H1 (cell line): ENCODE data around the gene WLS. TPM values are rescaled to one million over a fixed set of nuclear protein-coding genes. Genes with fewer than 3 reads are reported as not detected.

ENCODE experiments used
- CTCF ChIA-PET: fragments of 300-600 bp; sonication (Branson Sonifier 250); formaldehyde crosslinking; loops from one replicate; lab custom pipeline; 2021; ENCODE audit not compliant: partially characterized antibody; lab: Charles Lee
- POLR2A ChIA-PET: fragments of 300-600 bp; sonication (Branson Sonifier 250); formaldehyde crosslinking; loops from one replicate; lab custom pipeline; 2021; ENCODE audit warnings: inconsistent platforms; ENCODE audit not compliant: partially characterized antibody; lab: Charles Lee
- DNase-seq, 2 experiments: peaks; one replicate each; pipeline versions ENCODE4 v3.0.0 to v3.0.0-alpha.2; 2010 to 2022; ENCODE audit warnings: low spot score in 2 of 2, low read depth in 1 of 2, mixed read lengths in 1 of 2
- FAIRE-seq: peaks from 2 replicates; lab custom pipeline; 2011; peaks lifted over from hg19 to GRCh38; lab: Jason Lieb, UNC
- H2AFZ ChIP-seq: 2 replicates; pipeline ENCODE4 v1.8.1; 2012; ENCODE audit warnings: low read length, inconsistent platforms
- H2AK5ac ChIP-seq: 2 replicates; pipeline ENCODE4 v1.6.1; 2013; ENCODE audit warnings: low read depth, low read length
- H2BK120ac ChIP-seq: replicated peaks from 2 replicates; pipeline ENCODE3; 2013; ENCODE audit warnings: low read depth, low read length, inconsistent platforms
- H2BK12ac ChIP-seq: 2 replicates; pipeline ENCODE4 v1.6.1; 2013; ENCODE audit warnings: low read depth, low read length
- H2BK15ac ChIP-seq: 2 replicates; pipeline ENCODE4 v1.6.1; 2013; ENCODE audit warnings: low read length
- H2BK20ac ChIP-seq: 2 replicates; pipeline ENCODE4 v1.6.1; 2013; ENCODE audit warnings: low read length
- H2BK5ac ChIP-seq: 2 replicates; pipeline ENCODE4 v1.6.1; 2013; ENCODE audit warnings: low read depth, low read length
- H3K14ac ChIP-seq: 2 replicates; pipeline ENCODE4 v1.6.1; 2013; ENCODE audit warnings: inconsistent platforms; ENCODE audit not compliant: insufficient read length
- H3K18ac ChIP-seq: 2 replicates; pipeline ENCODE4 v1.6.1; 2013; ENCODE audit warnings: low read length; ENCODE audit errors: extremely low read depth
- H3K23ac ChIP-seq: 2 replicates; pipeline ENCODE4 v1.6.1; 2013; ENCODE audit warnings: inconsistent platforms; ENCODE audit not compliant: insufficient read length
- H3K23me2 ChIP-seq: 2 replicates; pipeline ENCODE4 v1.6.1; 2013; ENCODE audit warnings: low read depth, low read length
- H3K27ac ChIP-seq: 2 replicates; pipeline ENCODE4 v1.6.1; 2011; ENCODE audit warnings: low read depth, low read length, inconsistent platforms
- H3K27me3 ChIP-seq, 4 experiments: replicated peaks in 1 of 4; 1 replicate in 1 of 4; 2 replicates in 3 of 4; pipeline versions ENCODE4 v1.6.1 to v1.8.1; 2011 to 2013; ENCODE audit warnings: low read length in 3 of 4, mild to moderate bottlenecking in 3 of 4, inconsistent platforms in 2 of 4, mixed read lengths in 2 of 4, moderate library complexity in 1 of 4; ENCODE audit not compliant: control insufficient read depth in 3 of 4, insufficient read depth in 3 of 4; ENCODE audit errors: extremely low read depth in 1 of 4
- H3K36me3 ChIP-seq, 4 experiments: 2 replicates each; pipeline versions ENCODE4 v1.6.1 to v1.8.1; 2011 to 2013; ENCODE audit warnings: mild to moderate bottlenecking in 4 of 4, low read length in 3 of 4, moderate library complexity in 2 of 4, control low read depth in 1 of 4, inconsistent platforms in 1 of 4; ENCODE audit not compliant: insufficient read depth in 4 of 4, control insufficient read depth in 2 of 4
- H3K4ac ChIP-seq: replicated peaks from 2 replicates; pipeline ENCODE3; 2013; ENCODE audit warnings: low read length, low read depth, mixed read lengths, inconsistent platforms; ENCODE audit not compliant: insufficient read length
- H3K4me1 ChIP-seq, 4 experiments: replicated peaks in 1 of 4; 1 replicate in 1 of 4; 2 replicates in 3 of 4; pipeline versions ENCODE4 v1.6.1 to v1.8.1; 2011 to 2013; ENCODE audit warnings: low read length in 3 of 4, inconsistent platforms in 2 of 4, mixed read lengths in 1 of 4; ENCODE audit not compliant: insufficient read depth in 4 of 4, control insufficient read depth in 3 of 4
- H3K4me2 ChIP-seq, 2 experiments: 2 replicates each; pipeline versions ENCODE4 v1.6.1 to v1.8.1; 2011 to 2013; ENCODE audit warnings: low read depth in 2 of 2, low read length in 2 of 2, control low read depth in 1 of 2, inconsistent platforms in 1 of 2, mild to moderate bottlenecking in 1 of 2; ENCODE audit not compliant: insufficient read depth in 1 of 2
- H3K4me3 ChIP-seq, 4 experiments: fragments of 200-600, 300-600 bp in 1 of 4; sonication (generic), shearing (Covaris generic), sonication (Bioruptor Twin) in 1 of 4; 2 replicates each; pipeline versions ENCODE4 v1.5.1 to v1.8.1; 2011 to 2016; ENCODE audit warnings: low read length in 4 of 4, low read depth in 3 of 4, control low read depth in 2 of 4, inconsistent platforms in 2 of 4, mild to moderate bottlenecking in 2 of 4, mixed read lengths in 1 of 4, moderate library complexity in 1 of 4; ENCODE audit not compliant: insufficient read depth in 2 of 4; ENCODE audit errors: extremely low read depth in 1 of 4
- H3K56ac ChIP-seq: replicated peaks from 2 replicates; pipeline ENCODE3; 2013; ENCODE audit warnings: low read depth, mild to moderate bottlenecking, mixed read lengths, low read length, inconsistent platforms; ENCODE audit not compliant: insufficient read length
- H3K79me1 ChIP-seq: 2 replicates; pipeline ENCODE4 v1.6.1; 2013; ENCODE audit warnings: low read depth, low read length, control low read depth
- H3K79me2 ChIP-seq, 2 experiments: 2 replicates each; pipeline versions ENCODE4 v1.6.1 to v1.8.1; 2012 to 2013; ENCODE audit warnings: low read length in 2 of 2, mild to moderate bottlenecking in 2 of 2, inconsistent platforms in 1 of 2; ENCODE audit not compliant: insufficient read depth in 2 of 2, control insufficient read depth in 1 of 2
- H3K9ac ChIP-seq, 4 experiments: replicated peaks in 1 of 4; 1 replicate in 1 of 4; 2 replicates in 3 of 4; pipeline versions ENCODE4 v1.6.1 to v1.8.1; 2011 to 2013; ENCODE audit warnings: low read depth in 3 of 4, low read length in 3 of 4, control low read depth in 2 of 4, mild to moderate bottlenecking in 2 of 4, moderate library complexity in 2 of 4, inconsistent platforms in 1 of 4; ENCODE audit errors: extremely low read depth in 1 of 4
- H3K9me3 ChIP-seq, 2 experiments: 2 replicates each; pipeline versions ENCODE4 v1.6.1 to v1.8.1; 2012 to 2013; ENCODE audit warnings: mild to moderate bottlenecking in 2 of 2, moderate library complexity in 2 of 2, control low read depth in 1 of 2, inconsistent platforms in 1 of 2, low read depth in 1 of 2, low read length in 1 of 2, mixed read lengths in 1 of 2; ENCODE audit not compliant: insufficient read depth in 2 of 2
- H4K20me1 ChIP-seq, 2 experiments: replicated peaks in 1 of 2; 2 replicates each; pipeline versions ENCODE3 to v1.8.1; 2011 to 2013; ENCODE audit warnings: inconsistent platforms in 2 of 2, low read length in 2 of 2, mild to moderate bottlenecking in 1 of 2; ENCODE audit not compliant: insufficient read depth in 2 of 2, control insufficient read depth in 1 of 2
- H4K5ac ChIP-seq: 2 replicates; pipeline ENCODE4 v1.6.1; 2013; ENCODE audit warnings: low read length, low read depth, mixed read lengths, inconsistent platforms; ENCODE audit not compliant: insufficient read length
- H4K8ac ChIP-seq: 2 replicates; pipeline ENCODE4 v1.8.0; 2013; ENCODE audit warnings: mild to moderate bottlenecking, moderate library complexity, low read length, inconsistent platforms; ENCODE audit not compliant: insufficient read depth; ENCODE audit errors: extremely low read depth
- H4K91ac ChIP-seq: replicated peaks from 2 replicates; pipeline ENCODE3; 2013; ENCODE audit warnings: low read length, mixed read lengths, inconsistent platforms; ENCODE audit not compliant: insufficient read length
- CHD2 ChIP-seq: IDR thresholded peaks from 2 replicates; pipeline ENCODE4 v1.6.1; 2012; ENCODE audit warnings: low read length, improper control_type of control experiment
- CREB1 ChIP-seq: IDR thresholded peaks from 2 replicates; pipeline ENCODE4 v1.6.1; 2012; ENCODE audit warnings: inconsistent platforms
- EP300 ChIP-seq, 2 experiments: IDR thresholded peaks; 1 replicate in 1 of 2; 2 replicates in 1 of 2; pipeline ENCODE4 v1.6.1; 2011 to 2012; ENCODE audit warnings: low read depth in 2 of 2, low read length in 2 of 2, mild to moderate bottlenecking in 2 of 2, borderline replicate concordance in 1 of 2, inconsistent platforms in 1 of 2, moderate library complexity in 1 of 2
- GABPA ChIP-seq: IDR thresholded peaks from 2 replicates; pipeline ENCODE4 v1.6.1; 2011; ENCODE audit warnings: mild to moderate bottlenecking, low read length, moderate library complexity, borderline replicate concordance; ENCODE audit not compliant: insufficient read depth
- GTF2F1 ChIP-seq: IDR thresholded peaks from 2 replicates; pipeline ENCODE4 v1.6.1; 2012; ENCODE audit warnings: low read depth, low read length, improper control_type of control experiment, borderline replicate concordance
- HDAC2 ChIP-seq, 2 experiments: fragments of 300-600 bp in 1 of 2; sonication (generic) in 1 of 2; IDR thresholded peaks; 2 replicates each; pipeline ENCODE4 v1.6.1; 2011 to 2012; ENCODE audit warnings: low read depth in 2 of 2, low read length in 2 of 2, mild to moderate bottlenecking in 2 of 2, moderate library complexity in 2 of 2, borderline replicate concordance in 1 of 2, inconsistent platforms in 1 of 2
- KDM4A ChIP-seq: IDR thresholded peaks from one replicate; pipeline ENCODE4 v1.7.1; 2012; ENCODE audit warnings: low read depth, mild to moderate bottlenecking, moderate library complexity, low read length, inconsistent platforms; ENCODE audit not compliant: severe bottlenecking
- polyA plus RNA-seq, 7 experiments: library from polyadenylated mRNA; depleted of rRNA in 3 of 7; stranded (reverse) in 5 of 7; unstranded in 2 of 7; fragments of >200 nt in 5 of 7; fragments of 200-250 nt in 2 of 7; gene quantifications; 1 replicate in 5 of 7; 2 replicates in 1 of 7; 4 replicates in 1 of 7; pipeline versions ENCODE4 v1.2.1 to v1.2.3, GENCODE V29; 2011 to 2013; ENCODE audit warnings: missing spikeins in 2 of 7, mixed read lengths in 2 of 7
- total RNA-seq: library from RNA; stranded (reverse); fragmentation: NEBNext Ultra II Directional; extraction: Animal tissue kit (Norgen Biotek cat#: 25700); gene quantifications from 2 replicates; pipeline ENCODE4 v1.2.1, GENCODE V29; 2021

The WLS gene
- total and polyA plus RNA-seq, 2 of the 8 experiments (the other 6 are each of a cell fraction or from before 2014, with no cell fraction given) = 1.2 to 2.7 TPM

DNA sequence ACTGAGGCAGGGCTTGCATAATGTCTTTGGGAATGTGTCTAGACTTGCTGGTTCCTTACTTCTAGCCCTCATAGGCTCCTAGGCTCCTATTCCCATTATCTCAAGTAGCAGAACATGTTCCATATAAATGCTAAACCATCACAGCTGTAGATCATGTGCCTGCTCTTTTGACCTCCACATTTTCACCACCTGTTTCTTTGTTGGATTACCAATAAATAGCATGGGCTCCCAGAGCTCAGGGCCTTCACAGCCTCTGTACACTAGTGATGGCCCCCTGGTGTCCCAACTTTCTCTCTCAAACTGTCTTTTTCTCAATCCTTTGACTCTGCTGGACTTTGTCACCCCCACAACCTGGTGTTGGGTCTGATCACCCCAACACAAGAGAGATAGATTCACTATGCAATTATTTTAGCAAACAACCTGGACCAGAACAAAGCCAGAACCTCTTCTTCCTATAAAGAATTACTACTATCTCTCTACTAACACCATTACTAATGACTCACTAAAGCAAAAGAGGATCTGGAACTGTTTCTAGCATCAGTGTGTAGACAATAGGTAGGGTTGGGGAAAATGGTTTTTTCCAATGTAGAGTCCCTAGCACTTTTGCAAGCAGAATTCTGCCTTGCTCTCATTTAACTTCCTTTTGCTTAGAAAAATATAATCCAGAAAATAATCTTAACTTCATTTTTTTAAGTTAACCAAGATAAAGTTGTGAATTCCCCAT, 51.7 kb downstream of the WLS start:
- H3K9ac ChIP-seq = no peak overlapping the region
- H3K4ac ChIP-seq = no peak overlapping the region
- CTCF ChIA-PET = interaction anchor here (1.0 to 1.7 kb wide), 3 partner anchors 19 to 60 kb away, joined by 3 to 4 read pairs (median 4); no protein-coding TSS in a partner anchor

More for the DNA sequence above, 51.7 kb downstream of the WLS start:
- Histone ChIP-seq H3K4me1 (no peaks in the 10 kb centered on the region), H4K8ac (no peak overlapping the region), H3K23me2 (no peaks in the 10 kb centered on the region), H2BK15ac (no peak overlapping the region), H3K56ac (no peak overlapping the region), H3K23ac (no peak overlapping the region), H3K14ac (no peak overlapping the region), H3K27me3 (no peaks in the 10 kb centered on the region), H3K9me3 (peaks cover 0 to 2% of the 10 kb centered on the region in 2 experiments; a peak in 1 of 4 replicates), H3K79me2 (no peaks in the 10 kb centered on the region), H3K36me3 (no peaks in the 10 kb centered on the region), H4K91ac (no peak overlapping the region), H3K4me3 (no peak overlapping the region), H2BK20ac (no peak overlapping the region), H3K79me1 (no peaks in the 10 kb centered on the region), H2BK120ac (no peak overlapping the region), H2AFZ (no peak overlapping the region), H4K5ac (no peak overlapping the region), H3K18ac (no peak overlapping the region), H4K20me1 (no peaks in the 10 kb centered on the region), H3K27ac (no peak overlapping the region), H2BK12ac (no peak overlapping the region), H2BK5ac (no peak overlapping the region), H3K4me2 (no peak overlapping the region), H2AK5ac (no peak overlapping the region)
- TF ChIP-seq CREB1 = no peak
- TF ChIP-seq EP300 (IDR thresholded peaks at IDR 0.05; ENCODE audit: borderline replicate concordance in 1 of 2, low read depth in 2 of 2, low read length in 2 of 2) = no peak
- TF ChIP-seq GTF2F1 = no peak
- TF ChIP-seq KDM4A = no peak
- no peak for TF ChIP-seq CHD2
- no peak for TF ChIP-seq HDAC2 (IDR thresholded peaks at IDR 0.05; ENCODE audit: borderline replicate concordance in 1 of 2, low read depth in 2 of 2, low read length in 2 of 2)
- no peak for TF ChIP-seq GABPA
- DNase-seq (no peak), FAIRE-seq (no peak)
- POLR2A ChIA-PET = no interaction called here
